ENCODE measurements around the gene TBC1D24.
A peak's percentile ranks its signal among the peaks of the same experiment; 100 is the strongest.

Gene TBC1D24

DNA sequence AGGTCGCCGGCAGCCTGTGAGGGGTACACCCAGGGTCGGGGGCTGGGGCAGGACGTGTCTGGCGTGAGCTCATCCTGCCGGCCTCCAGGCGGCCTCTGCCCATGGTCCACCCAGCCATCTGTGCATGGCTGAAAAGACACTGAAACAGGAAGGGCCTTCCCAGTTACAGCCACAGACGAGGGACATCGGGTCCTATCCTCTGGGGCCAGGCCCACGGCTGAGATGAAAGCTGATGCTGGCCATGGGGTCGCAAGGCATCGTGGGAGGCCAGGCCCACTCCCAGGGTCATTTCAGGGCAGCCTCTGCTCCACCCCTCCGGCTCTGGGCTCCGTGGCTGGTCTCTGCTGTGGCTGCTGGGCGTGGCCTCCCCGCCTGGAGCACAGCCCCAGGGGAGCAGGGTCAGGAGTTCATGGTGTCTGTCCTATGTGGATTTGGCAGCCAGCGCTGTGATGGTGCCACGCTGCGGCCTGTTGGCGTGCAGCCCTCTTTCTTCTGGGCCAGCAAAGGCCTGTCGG is 22.2 kb downstream of the TBC1D24 start:
- no peak for FAIRE-seq
- DNase-seq (ENCODE audit: insufficient read length, low spot score) = no peak
- TF ChIP-seq POLR2A (IDR thresholded peaks at IDR 0.05; ENCODE audit: low read depth, low read length) = no peak
- TF ChIP-seq POLR2AphosphoS5 (IDR thresholded peaks at IDR 0.05; ENCODE audit: low read depth, low read length) = no peak
- TF ChIP-seq POU2F2 (IDR thresholded peaks at IDR 0.05; ENCODE audit: low read depth, low read length) = no peak
- no peak for TF ChIP-seq PAX5 (IDR thresholded peaks at IDR 0.05; ENCODE audit: insufficient read depth, low read length, severe bottlenecking)

DNA sequence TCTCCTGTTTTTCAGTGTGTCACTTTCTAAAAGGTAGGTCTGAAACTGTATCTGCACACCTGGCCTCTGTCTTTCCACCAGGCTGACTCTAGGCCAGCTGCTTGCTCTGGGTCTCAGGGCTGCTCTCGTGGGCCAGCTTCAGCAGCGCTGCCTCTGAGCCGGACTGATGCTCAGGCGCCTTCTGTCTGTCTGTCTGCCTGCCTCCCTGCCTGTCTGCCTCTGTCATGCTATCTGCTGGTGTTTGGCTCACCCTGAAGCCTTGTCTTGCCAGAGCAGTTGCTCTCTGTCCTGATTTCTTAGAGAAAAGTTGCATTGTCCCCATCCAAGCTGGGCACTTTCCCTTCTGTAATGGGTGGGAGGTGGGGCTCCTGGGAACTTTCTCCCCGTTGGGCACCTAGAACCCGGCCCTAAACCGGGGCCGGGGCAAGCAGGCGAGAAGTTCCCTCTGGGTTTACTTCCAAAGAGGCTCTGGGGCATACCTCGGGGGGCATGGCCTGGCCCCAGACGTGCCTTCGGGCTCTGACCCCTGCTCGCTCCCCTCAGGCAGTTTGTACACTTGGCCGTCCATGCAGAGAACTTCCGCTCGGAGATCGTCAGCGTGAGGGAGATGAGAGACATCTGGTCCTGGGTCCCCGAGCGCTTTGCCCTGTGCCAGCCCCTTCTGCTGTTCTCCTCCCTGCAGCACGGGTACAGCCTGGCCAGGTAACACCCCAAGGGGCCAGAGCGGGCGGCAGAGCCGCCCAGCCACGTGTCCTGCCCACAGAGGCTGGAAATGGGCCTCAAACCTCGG is 23.0 kb downstream of the TBC1D24 start:
- FAIRE-seq = no peak
- TF ChIP-seq PAX5 (IDR thresholded peaks at IDR 0.05; ENCODE audit: insufficient read depth, low read length, severe bottlenecking) (no peak), POLR2AphosphoS5 (IDR thresholded peaks at IDR 0.05; ENCODE audit: low read depth, low read length) (no peak), POU2F2 (IDR thresholded peaks at IDR 0.05; ENCODE audit: low read depth, low read length) (no peak), POLR2A (IDR thresholded peaks at IDR 0.05; ENCODE audit: low read depth, low read length) (no peak), TAF1 (IDR thresholded peaks at IDR 0.05; ENCODE audit: low read depth, low read length) (no peak), SPI1 (IDR thresholded peaks at IDR 0.05; ENCODE audit: low read depth, low read length) (no peak)
- no peak for DNase-seq (ENCODE audit: insufficient read length, low spot score)

DNA sequence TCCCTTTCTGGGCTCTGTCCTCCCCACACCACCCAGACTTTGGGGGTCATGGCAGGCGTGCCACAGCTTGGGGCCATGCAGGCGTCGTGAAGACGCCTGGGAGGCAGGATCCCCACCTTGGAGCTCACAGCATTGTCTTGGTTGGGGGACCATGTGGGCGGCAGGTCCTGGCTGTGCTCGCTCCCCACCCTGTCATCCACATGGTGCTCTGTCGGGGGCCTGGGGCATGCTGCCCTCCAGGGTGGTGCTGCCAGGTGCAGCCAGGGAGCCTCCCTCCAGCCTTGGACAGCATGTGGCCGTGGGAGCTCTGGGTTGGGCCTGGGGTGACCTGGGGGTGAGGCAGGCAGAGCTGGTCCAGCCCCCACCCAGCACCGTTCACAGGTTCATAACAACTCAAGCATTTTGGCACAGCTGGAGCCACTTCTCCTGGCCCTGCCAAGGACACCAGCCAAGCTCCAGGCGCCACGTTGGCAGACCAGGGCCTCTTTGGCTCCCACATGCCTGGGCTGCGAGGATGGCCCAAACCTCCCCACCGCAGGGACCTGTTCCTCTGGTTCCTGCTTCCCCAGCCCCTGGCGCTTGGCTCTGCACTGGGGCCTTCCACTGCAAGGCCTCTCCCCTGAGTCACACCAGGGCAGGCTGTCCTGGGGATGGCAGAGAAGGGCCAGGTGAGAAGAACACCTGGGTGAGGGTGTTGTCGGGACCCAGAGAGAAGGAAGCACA is 23.8 kb downstream of the TBC1D24 start:
- no peak for FAIRE-seq
- DNase-seq (ENCODE audit: insufficient read length, low spot score) = no peak
- TF ChIP-seq PAX5 (IDR thresholded peaks at IDR 0.05; ENCODE audit: insufficient read depth, low read length, severe bottlenecking) = no peak
- TF ChIP-seq POLR2A (IDR thresholded peaks at IDR 0.05; ENCODE audit: low read depth, low read length) = no peak
- no peak for TF ChIP-seq TAF1 (IDR thresholded peaks at IDR 0.05; ENCODE audit: low read depth, low read length)
- no peak for TF ChIP-seq SPI1 (IDR thresholded peaks at IDR 0.05; ENCODE audit: low read depth, low read length)
- TF ChIP-seq POU2F2 (IDR thresholded peaks at IDR 0.05; ENCODE audit: low read depth, low read length) = no peak
- TF ChIP-seq POLR2AphosphoS5 (IDR thresholded peaks at IDR 0.05; ENCODE audit: low read depth, low read length) = no peak

DNA sequence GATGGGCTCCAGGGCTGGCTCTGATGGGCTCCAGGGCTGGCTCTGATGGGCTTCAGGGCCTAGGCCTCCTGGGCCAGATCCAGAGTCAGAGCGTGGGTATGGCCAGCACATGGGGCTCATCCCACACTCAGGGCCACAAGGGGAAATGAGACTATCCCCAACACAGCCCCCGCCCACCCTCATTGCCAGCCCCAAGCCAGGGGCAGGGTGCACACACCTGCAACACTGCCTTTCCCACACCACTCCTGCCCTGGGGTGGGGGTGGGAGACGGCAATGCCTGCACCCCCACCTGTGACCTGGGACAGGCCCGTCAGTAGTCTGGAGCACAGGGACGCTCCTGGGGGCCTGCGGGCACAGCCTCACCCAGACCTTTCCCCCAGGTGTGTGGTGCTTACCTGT is 24.5 kb downstream of the TBC1D24 start:
- no peak for TF ChIP-seq PAX5 (IDR thresholded peaks at IDR 0.05; ENCODE audit: insufficient read depth, low read length, severe bottlenecking)
- TF ChIP-seq POLR2AphosphoS5 (IDR thresholded peaks at IDR 0.05; ENCODE audit: low read depth, low read length) = no peak
- no peak for TF ChIP-seq SPI1 (IDR thresholded peaks at IDR 0.05; ENCODE audit: low read depth, low read length)
- no peak for TF ChIP-seq POLR2A (IDR thresholded peaks at IDR 0.05; ENCODE audit: low read depth, low read length)
- no peak for TF ChIP-seq POU2F2 (IDR thresholded peaks at IDR 0.05; ENCODE audit: low read depth, low read length)
- TF ChIP-seq TAF1 (IDR thresholded peaks at IDR 0.05; ENCODE audit: low read depth, low read length) = no peak
- DNase-seq (ENCODE audit: insufficient read length, low spot score) = no peak
- FAIRE-seq = no peak

DNA sequence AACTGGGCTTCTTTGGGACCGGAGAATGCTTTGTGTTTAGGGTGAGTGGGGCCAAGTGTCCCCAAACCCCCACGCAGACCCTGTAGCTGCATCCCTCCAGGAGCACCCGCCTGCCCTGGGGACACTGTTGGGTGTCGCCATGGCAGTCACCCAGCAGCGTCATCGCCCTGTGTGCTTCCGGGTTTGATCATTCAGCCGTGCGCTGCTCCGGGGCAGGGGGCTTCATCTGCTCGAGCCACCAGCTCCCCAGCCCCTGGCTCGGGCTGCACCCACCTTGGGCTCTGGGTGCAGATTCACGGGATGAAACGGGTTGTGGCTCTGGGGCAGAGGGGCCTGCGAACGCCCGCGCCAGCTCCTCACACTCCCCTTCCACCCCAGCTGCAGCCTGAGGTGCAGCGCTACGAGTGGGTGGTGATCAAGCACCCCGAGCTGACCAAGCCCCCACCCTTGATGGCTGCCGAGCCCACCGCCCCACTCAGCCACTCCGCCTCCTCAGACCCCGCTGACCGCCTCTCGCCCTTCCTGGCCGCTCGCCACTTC is 25.0 kb downstream of the TBC1D24 start:
- no peak for FAIRE-seq

GRCh38 chr16:2500430-2500917 is 25.5 kb downstream of the TBC1D24 start:
- DNase-seq (ENCODE audit: insufficient read length, low spot score) = no peak
- TF ChIP-seq POU2F2 (IDR thresholded peaks at IDR 0.05; ENCODE audit: low read depth, low read length) (no peak), TAF1 (IDR thresholded peaks at IDR 0.05; ENCODE audit: low read depth, low read length) (no peak), SPI1 (IDR thresholded peaks at IDR 0.05; ENCODE audit: low read depth, low read length) (no peak), PAX5 (IDR thresholded peaks at IDR 0.05; ENCODE audit: insufficient read depth, low read length, severe bottlenecking) (no peak)
- FAIRE-seq = no peak

More for the DNA sequence above, 25.0 kb downstream of the TBC1D24 start:
- DNase-seq (ENCODE audit: insufficient read length, low spot score) = no peak
- no peak for TF ChIP-seq POLR2AphosphoS5 (IDR thresholded peaks at IDR 0.05; ENCODE audit: low read depth, low read length)
- TF ChIP-seq SPI1 (IDR thresholded peaks at IDR 0.05; ENCODE audit: low read depth, low read length) = no peak
- TF ChIP-seq PAX5 (IDR thresholded peaks at IDR 0.05; ENCODE audit: insufficient read depth, low read length, severe bottlenecking) = no peak
- no peak for TF ChIP-seq POU2F2 (IDR thresholded peaks at IDR 0.05; ENCODE audit: low read depth, low read length)
- TF ChIP-seq TAF1 (IDR thresholded peaks at IDR 0.05; ENCODE audit: low read depth, low read length) = no peak
- no peak for TF ChIP-seq POLR2A (IDR thresholded peaks at IDR 0.05; ENCODE audit: low read depth, low read length)

GRCh38 chr16:2500918-2501750 is 26.2 kb downstream of the TBC1D24 start:
- FAIRE-seq = peak; percentile 90
- peak; percentile 96 for DNase-seq (ENCODE audit: insufficient read length, low spot score)
- TF ChIP-seq POU2F2 (IDR thresholded peaks at IDR 0.05; ENCODE audit: low read depth, low read length) (no peak), POLR2A (IDR thresholded peaks at IDR 0.05; ENCODE audit: low read depth, low read length) (no peak), POLR2AphosphoS5 (IDR thresholded peaks at IDR 0.05; ENCODE audit: low read depth, low read length) (no peak), PAX5 (IDR thresholded peaks at IDR 0.05; ENCODE audit: insufficient read depth, low read length, severe bottlenecking) (no peak), TAF1 (IDR thresholded peaks at IDR 0.05; ENCODE audit: low read depth, low read length) (no peak), SPI1 (IDR thresholded peaks at IDR 0.05; ENCODE audit: low read depth, low read length) (no peak)

DNA sequence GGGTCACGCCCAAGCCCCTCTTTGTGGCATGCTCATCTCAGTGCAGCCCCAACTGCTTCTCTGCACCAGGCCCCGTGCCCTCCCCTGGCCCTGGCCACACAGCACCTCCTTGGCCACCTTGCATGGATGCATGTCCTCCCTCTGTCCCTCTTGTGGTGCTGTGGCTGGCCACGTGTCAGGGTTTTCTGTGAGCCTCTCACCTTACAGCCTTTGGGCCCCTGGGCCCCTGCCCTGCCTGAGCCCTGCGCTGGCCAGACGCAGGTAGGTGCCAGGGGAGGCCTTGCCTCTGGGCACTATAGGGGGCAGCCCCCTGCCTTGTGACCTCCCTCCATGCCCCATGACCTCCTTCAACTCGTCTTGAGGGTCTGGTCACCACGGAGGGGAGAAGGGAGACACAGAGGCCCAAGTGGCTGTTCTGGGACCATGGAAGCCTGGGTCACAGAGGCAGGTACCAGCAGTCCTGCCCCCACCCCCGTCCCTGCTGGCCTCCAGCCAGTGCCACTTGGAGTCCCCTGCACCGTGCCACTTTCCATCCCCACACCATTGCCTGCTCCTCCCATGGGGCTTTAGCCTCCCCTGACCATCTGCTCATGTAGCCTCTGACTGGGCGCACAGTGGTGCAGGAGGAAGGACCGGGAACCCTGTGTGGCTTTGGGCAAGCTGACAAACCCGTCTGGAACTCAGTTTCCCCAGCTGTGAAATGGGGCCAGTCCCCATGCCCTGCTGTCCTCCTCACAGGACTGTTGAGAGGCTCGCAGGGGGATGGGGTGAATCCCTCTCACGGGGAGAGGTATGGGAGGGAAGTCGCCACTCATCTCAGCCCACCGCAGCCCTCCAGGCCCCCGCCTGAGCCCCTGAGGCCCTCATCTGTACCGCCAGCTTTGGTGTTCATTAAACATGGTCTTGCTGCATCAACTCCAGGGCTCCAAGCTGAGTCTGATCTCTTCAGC is 27.3 kb downstream of the TBC1D24 start:
- DNase-seq (ENCODE audit: insufficient read length, low spot score) (no peak), FAIRE-seq (no peak)
- no peak for TF ChIP-seq POLR2A (IDR thresholded peaks at IDR 0.05; ENCODE audit: low read depth, low read length)
- TF ChIP-seq TAF1 (IDR thresholded peaks at IDR 0.05; ENCODE audit: low read depth, low read length) = no peak
- TF ChIP-seq POU2F2 (IDR thresholded peaks at IDR 0.05; ENCODE audit: low read depth, low read length) = no peak
- no peak for TF ChIP-seq PAX5 (IDR thresholded peaks at IDR 0.05; ENCODE audit: insufficient read depth, low read length, severe bottlenecking)
- TF ChIP-seq POLR2AphosphoS5 (IDR thresholded peaks at IDR 0.05; ENCODE audit: low read depth, low read length) = no peak
- TF ChIP-seq SPI1 (IDR thresholded peaks at IDR 0.05; ENCODE audit: low read depth, low read length) = no peak

Data from GM12891 (cell line).